HCT116 (cell line): ENCODE results near the gene GEMIN4. TPM values are rescaled to one million over a fixed set of nuclear protein-coding genes. Genes with fewer than 3 reads are reported as not detected.
A peak's percentile ranks its signal among the peaks of the same experiment; 100 is the strongest.

ENCODE experiments used
- ATAC-seq: fragments of 200-7000 bp; cut with Tn5 transposase; 2 replicates; pipeline ENCODE4 v1.9.1; 2020; ENCODE audit warnings: mild to moderate bottlenecking, moderate library complexity
- BruUV-seq: library from RNA; stranded (reverse); fragments of 400-500 nt; replicated peaks from 2 replicates; lab custom pipeline; 2021; lab: Mats Ljungman, UMichigan
- CTCF ChIA-PET: fragments of 300-600 bp; sonication (Branson Sonifier 250); formaldehyde crosslinking; loops from one replicate; lab custom pipeline; 2021; ENCODE audit warnings: antibody characterized with exemption; lab: Charles Lee
- POLR2A ChIA-PET: fragments of 300-600, 350-600 bp; sonication (Branson Sonifier 250); formaldehyde crosslinking; loops from one replicate; lab custom pipeline; 2021; ENCODE audit warnings: antibody characterized with exemption; lab: Charles Lee
- RAD21 ChIA-PET, 2 experiments: fragments of 300-600 bp; sonication (Branson Sonifier 250); formaldehyde crosslinking; loops; one replicate each; lab custom pipeline; 2023; ENCODE audit warnings: low total read pairs in 2 of 2; ENCODE audit not compliant: uncharacterized antibody in 2 of 2, unreplicated experiment in 2 of 2, low non-redundant PET in 1 of 2; lab: Charles Lee
- DNase-seq: peaks from one replicate; pipeline ENCODE4 v3.0.0-alpha.2; 2010; ENCODE audit warnings: low read depth, low spot score
- H2AFZ ChIP-seq: fragments of 200-600 bp; shearing (Covaris generic), sonication (generic); 2 replicates; pipeline ENCODE4 v1.6.1; 2017; ENCODE audit warnings: low read depth, mixed run types, mixed read lengths, antibody characterized with exemption, low read length; ENCODE audit not compliant: poor library complexity, severe bottlenecking
- H3K27ac ChIP-seq: 2 replicates; pipeline ENCODE4 v1.5.1; 2012; ENCODE audit warnings: low read depth, low read length
- H3K27me3 ChIP-seq: fragments of 200-600 bp; sonication (generic); 2 replicates; pipeline ENCODE4 v1.6.1; 2016; ENCODE audit warnings: mixed run types, low read length, mixed read lengths; ENCODE audit not compliant: insufficient read depth
- H3K36me3 ChIP-seq, 2 experiments: fragments of 200-500 bp in 1 of 2; fragments of 200-600 bp in 1 of 2; sonication (Bioruptor generic) in 1 of 2; sonication (generic) in 1 of 2; 2 replicates each; pipeline versions ENCODE4 v1.5.1 to v1.6.1; 2014 to 2016; ENCODE audit warnings: low read length in 2 of 2, inconsistent platforms in 1 of 2, mixed read lengths in 1 of 2, mixed run types in 1 of 2; ENCODE audit not compliant: insufficient read depth in 2 of 2, control insufficient read depth in 1 of 2
- H3K4me1 ChIP-seq, 2 experiments: fragments of 200-600 bp in 1 of 2; sonication (generic) in 1 of 2; 2 replicates each; pipeline versions ENCODE4 v1.5.1 to v1.6.1; 2012 to 2017; ENCODE audit warnings: low read length in 2 of 2, inconsistent platforms in 1 of 2, mild to moderate bottlenecking in 1 of 2, mixed read lengths in 1 of 2, mixed run types in 1 of 2, moderate library complexity in 1 of 2; ENCODE audit not compliant: insufficient read depth in 2 of 2, control insufficient read depth in 1 of 2
- H3K4me2 ChIP-seq: fragments of 200-600 bp; sonication (generic); 2 replicates; pipeline ENCODE4 v1.6.1; 2017; ENCODE audit warnings: mixed run types, low read length, mixed read lengths
- H3K4me3 ChIP-seq, 2 experiments: fragments of 200-600 bp in 1 of 2; sonication (generic) in 1 of 2; replicated peaks in 1 of 2; 2 replicates each; pipeline ENCODE4 v1.5.1; 2011 to 2016; ENCODE audit warnings: low read length in 2 of 2, control low read depth in 1 of 2, low read depth in 1 of 2, mild to moderate bottlenecking in 1 of 2, mixed read lengths in 1 of 2, mixed run types in 1 of 2
- H3K79me2 ChIP-seq: fragments of 200-600 bp; sonication (generic); 2 replicates; pipeline ENCODE4 v1.6.1; 2017; ENCODE audit warnings: mild to moderate bottlenecking, mixed run types, low read length, moderate library complexity, mixed read lengths; ENCODE audit not compliant: insufficient read depth
- H3K9ac ChIP-seq: fragments of 200-600 bp; sonication (generic); 2 replicates; pipeline ENCODE4 v1.6.1; 2016; ENCODE audit warnings: low read length, mixed read lengths
- H3K9me2 ChIP-seq: fragments of 200-600 bp; sonication (generic), shearing (Covaris generic); 2 replicates; pipeline ENCODE4 v1.6.1; 2017; ENCODE audit warnings: mixed run types, mild to moderate bottlenecking, moderate library complexity; ENCODE audit not compliant: insufficient read depth
- H3K9me3 ChIP-seq, 2 experiments: fragments of 200-500 bp in 1 of 2; fragments of 200-600 bp in 1 of 2; sonication (Bioruptor generic) in 1 of 2; sonication (generic) in 1 of 2; 2 replicates each; pipeline ENCODE4 v1.6.1; 2014 to 2017; ENCODE audit warnings: low read length in 2 of 2, mixed read lengths in 2 of 2, inconsistent platforms in 1 of 2, low read depth in 1 of 2, mild to moderate bottlenecking in 1 of 2, mixed run types in 1 of 2, moderate library complexity in 1 of 2; ENCODE audit not compliant: control insufficient read depth in 1 of 2, insufficient read depth in 1 of 2
- H4K20me1 ChIP-seq: fragments of 200-600 bp; sonication (generic), shearing (Covaris generic); 2 replicates; pipeline ENCODE4 v1.6.1; 2017; ENCODE audit warnings: mixed run types, mild to moderate bottlenecking, moderate library complexity; ENCODE audit not compliant: insufficient read depth
- CBX3 ChIP-seq: IDR thresholded peaks from 2 replicates; pipeline ENCODE4 v1.6.1; 2012; ENCODE audit warnings: low read depth
- CTCF ChIP-seq, 3 experiments: fragments of 200-600 bp in 1 of 3; sonication (generic) in 1 of 3; IDR thresholded peaks in 2 of 3; conservative IDR thresholded peaks in 1 of 3; 2 replicates each; pipeline ENCODE4 v1.5.1; 2012 to 2017; ENCODE audit warnings: low read depth in 2 of 3, low read length in 2 of 3, antibody characterized with exemption in 1 of 3, borderline replicate concordance in 1 of 3, control low read depth in 1 of 3, mild to moderate bottlenecking in 1 of 3, mixed read lengths in 1 of 3, mixed run types in 1 of 3, moderate library complexity in 1 of 3; ENCODE audit not compliant: insufficient read depth in 1 of 3
- ELF1 ChIP-seq: IDR thresholded peaks from 2 replicates; pipeline ENCODE4 v1.6.1; 2012; ENCODE audit warnings: low read depth, borderline replicate concordance
- EZH2 ChIP-seq: fragments of 200-600 bp; sonication (generic); IDR thresholded peaks from 2 replicates; pipeline ENCODE4 v1.6.1; 2017; ENCODE audit warnings: antibody characterized with exemption, mixed run types
- EZH2phosphoT487 ChIP-seq: fragments of 200-600 bp; IDR thresholded peaks from 2 replicates; pipeline ENCODE4 v1.6.1; 2018; ENCODE audit warnings: antibody characterized with exemption, borderline replicate concordance
- POLR2AphosphoS5 ChIP-seq: IDR thresholded peaks from 2 replicates; pipeline ENCODE4 v1.6.1; 2011; ENCODE audit warnings: mild to moderate bottlenecking, low read depth, low read length, moderate library complexity
- SIN3A ChIP-seq: IDR thresholded peaks from 2 replicates; pipeline ENCODE4 v1.6.1; 2012; ENCODE audit warnings: low read depth
- SP1 ChIP-seq: IDR thresholded peaks from 2 replicates; pipeline ENCODE4 v1.6.1; 2012; ENCODE audit warnings: low read depth
- SRF ChIP-seq: IDR thresholded peaks from 2 replicates; pipeline ENCODE4 v1.6.1; 2012; ENCODE audit warnings: low read depth
- ZBTB33 ChIP-seq: IDR thresholded peaks from 2 replicates; pipeline ENCODE4 v1.6.1; 2011; ENCODE audit warnings: mild to moderate bottlenecking, low read length, moderate library complexity; ENCODE audit not compliant: insufficient replicate concordance; ENCODE audit errors: extremely low read depth
- intact Hi-C: fragments of 100-400 bp; cut with micrococcal nuclease; formaldehyde crosslinking; loops from 2 replicates; pipeline ENCODE4 v1.10.0; 2022
- total RNA-seq: library from RNA; stranded (reverse); gene quantifications from one replicate; pipeline ENCODE4 v1.2.1, GENCODE V29; 2021; ENCODE audit not compliant: unreplicated experiment
- TF ChIP-seq, protein P1 (sequence below): IDR thresholded peaks from 2 replicates; pipeline ENCODE4 v1.6.1; 2012

Gene GEMIN4
- total RNA-seq, 1 experiment from 2014 or later = 53.2 TPM

- Histone ChIP-seq H3K4me1 (no peaks in the 10 kb centered on the region), H3K27ac (no peak overlapping the region), H3K4me3 (no peak overlapping the region), H3K4me2 (no peak overlapping the region), H4K20me1 (peaks cover 14% of the 10 kb centered on the region; the same call in 1 of the 2 replicates), H3K9ac (no peak overlapping the region), H3K27me3 (no peaks in the 10 kb centered on the region), H3K36me3 (peaks cover 61 to 84% of the 10 kb centered on the region in 2 experiments), H3K9me2 (no peaks in the 10 kb centered on the region), H3K9me3 (no peaks in the 10 kb centered on the region), H3K79me2 (peaks cover 95% of the 10 kb centered on the region), H2AFZ (no peak overlapping the region)
- no TSS peak for BruUV-seq
- intact Hi-C loops = no loop called here
- ATAC-seq (no peak), DNase-seq (no peak)
- POLR2A ChIA-PET = no interaction called here
- RAD21 ChIA-PET = no interaction called here
- TF ChIP-seq EZH2 = no peak
- TF ChIP-seq SRF = no peak
- TF ChIP-seq SIN3A = no peak
- no peak for TF ChIP-seq CBX3
- TF ChIP-seq, protein P1, sequence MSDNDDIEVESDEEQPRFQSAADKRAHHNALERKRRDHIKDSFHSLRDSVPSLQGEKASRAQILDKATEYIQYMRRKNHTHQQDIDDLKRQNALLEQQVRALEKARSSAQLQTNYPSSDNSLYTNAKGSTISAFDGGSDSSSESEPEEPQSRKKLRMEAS = no peak
- TF ChIP-seq ELF1 = no peak
- peak; percentile 23; the same call in 1 of the 2 replicates for TF ChIP-seq POLR2AphosphoS5
- no peak for TF ChIP-seq SP1
- CTCF ChIA-PET = no interaction called here
Measured at GRCh38 chr17:743139-743538, 8.9 kb downstream of the GEMIN4 start.

DNA sequence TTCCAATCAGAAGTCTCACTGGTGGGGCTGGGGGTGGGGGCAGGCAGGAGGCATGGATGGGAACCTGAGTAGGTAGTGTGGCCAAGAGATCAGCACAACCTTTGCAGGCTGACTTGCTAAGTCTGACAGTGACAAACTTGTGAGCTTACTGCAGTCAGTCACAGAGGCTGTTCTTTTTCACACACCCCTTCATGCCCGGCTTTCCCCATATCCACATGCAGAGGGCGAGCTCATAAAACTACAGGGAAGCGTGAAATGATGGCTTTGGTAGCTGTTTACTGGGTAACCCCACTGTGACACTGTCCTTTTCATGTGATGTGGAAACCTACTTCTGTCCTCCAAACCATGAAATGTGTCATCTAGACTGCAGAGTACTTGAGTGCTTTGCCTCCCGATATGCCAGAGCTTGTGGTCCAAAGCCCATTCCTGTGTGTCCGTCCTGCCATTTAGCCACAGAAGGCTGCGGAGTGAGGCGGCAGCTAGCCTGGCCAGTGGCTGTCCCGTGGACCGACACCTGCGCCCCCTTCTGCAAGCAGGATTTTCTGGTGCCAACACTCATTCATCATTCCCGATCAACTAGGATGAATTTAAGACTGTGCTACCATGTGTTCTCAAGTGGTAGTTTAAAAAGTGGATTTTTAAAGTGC, 9.8 kb downstream of the GEMIN4 start:
- ATAC-seq (peak; percentile 33), DNase-seq (no peak)
- H3K9ac ChIP-seq = no peak overlapping the region
- CTCF ChIA-PET = no interaction called here
- no peaks in the 10 kb centered on the region for H3K9me2 ChIP-seq
- no peak overlapping the region for H2AFZ ChIP-seq
- H3K4me1 ChIP-seq = no peaks in the 10 kb centered on the region
- peaks cover 14% of the 10 kb centered on the region; the same call in 1 of the 2 replicates for H4K20me1 ChIP-seq
- POLR2A ChIA-PET = no interaction called here
- no peak overlapping the region for H3K4me2 ChIP-seq
- no peak overlapping the region for H3K27ac ChIP-seq
- H3K9me3 ChIP-seq = no peaks in the 10 kb centered on the region
- H3K4me3 ChIP-seq = no peak overlapping the region
- intact Hi-C loops = no loop called here
- peaks cover 93% of the 10 kb centered on the region for H3K79me2 ChIP-seq
- BruUV-seq = no TSS peak
- no peaks in the 10 kb centered on the region for H3K27me3 ChIP-seq
- RAD21 ChIA-PET = no interaction called here
- peaks cover 55 to 83% of the 10 kb centered on the region in 2 experiments for H3K36me3 ChIP-seq
- TF ChIP-seq CBX3 (no peak), SP1 (no peak), ZBTB33 (no peak), SIN3A (no peak), ELF1 (no peak), CTCF (IDR thresholded peaks at IDR 0.05 in 2 of 3, conservative IDR thresholded peaks at IDR 0.05 in 1 of 3; ENCODE audit: borderline replicate concordance in 1 of 3, insufficient read depth in 1 of 3, low read depth in 2 of 3, low read length in 2 of 3) (no peak), EZH2phosphoT487 (no peak), EZH2 (no peak)
